GM12872 (cell line): ENCODE data around the gene ISG15.

Source experiments
- TF ChIP-seq, protein P1 (sequence below): IDR thresholded peaks from 3 replicates; pipeline ENCODE4 v1.5.1; 2011; ENCODE audit warnings: low read depth, mild to moderate bottlenecking, low read length, moderate library complexity; ENCODE audit not compliant: insufficient read depth

ISG15 gene

GRCh38 chr1:1040004-1040991 is 27.0 kb downstream of the ISG15 start:
- TF ChIP-seq, protein P1, sequence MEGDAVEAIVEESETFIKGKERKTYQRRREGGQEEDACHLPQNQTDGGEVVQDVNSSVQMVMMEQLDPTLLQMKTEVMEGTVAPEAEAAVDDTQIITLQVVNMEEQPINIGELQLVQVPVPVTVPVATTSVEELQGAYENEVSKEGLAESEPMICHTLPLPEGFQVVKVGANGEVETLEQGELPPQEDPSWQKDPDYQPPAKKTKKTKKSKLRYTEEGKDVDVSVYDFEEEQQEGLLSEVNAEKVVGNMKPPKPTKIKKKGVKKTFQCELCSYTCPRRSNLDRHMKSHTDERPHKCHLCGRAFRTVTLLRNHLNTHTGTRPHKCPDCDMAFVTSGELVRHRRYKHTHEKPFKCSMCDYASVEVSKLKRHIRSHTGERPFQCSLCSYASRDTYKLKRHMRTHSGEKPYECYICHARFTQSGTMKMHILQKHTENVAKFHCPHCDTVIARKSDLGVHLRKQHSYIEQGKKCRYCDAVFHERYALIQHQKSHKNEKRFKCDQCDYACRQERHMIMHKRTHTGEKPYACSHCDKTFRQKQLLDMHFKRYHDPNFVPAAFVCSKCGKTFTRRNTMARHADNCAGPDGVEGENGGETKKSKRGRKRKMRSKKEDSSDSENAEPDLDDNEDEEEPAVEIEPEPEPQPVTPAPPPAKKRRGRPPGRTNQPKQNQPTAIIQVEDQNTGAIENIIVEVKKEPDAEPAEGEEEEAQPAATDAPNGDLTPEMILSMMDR = no peak

- TF ChIP-seq, protein P1 = no peak
These were observed 27.8 kb downstream of the ISG15 start for GRCh38 chr1:1041092-1041523.

DNA sequence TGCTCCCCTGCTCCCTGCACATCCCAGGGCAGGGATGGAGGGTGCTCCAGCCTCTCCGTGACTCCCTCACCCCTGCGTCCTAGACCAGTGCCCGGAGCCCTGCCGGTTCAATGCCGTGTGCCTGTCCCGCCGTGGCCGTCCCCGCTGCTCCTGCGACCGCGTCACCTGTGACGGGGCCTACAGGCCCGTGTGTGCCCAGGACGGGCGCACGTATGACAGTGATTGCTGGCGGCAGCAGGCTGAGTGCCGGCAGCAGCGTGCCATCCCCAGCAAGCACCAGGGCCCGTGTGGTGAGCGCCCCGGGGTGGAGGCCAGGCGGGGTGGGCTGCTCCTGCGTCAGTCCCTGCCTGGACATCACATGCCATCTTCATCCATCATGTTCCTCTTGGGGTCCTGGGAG is 28.6 kb downstream of the ISG15 start:
- TF ChIP-seq, protein P1 = no peak

- TF ChIP-seq, protein P1 = no peak
These were observed 29.5 kb downstream of the ISG15 start for GRCh38 chr1:1042835-1043234.

- TF ChIP-seq, protein P1 = no peak
These were observed 30.1 kb downstream of the ISG15 start for GRCh38 chr1:1043411-1043810.

GRCh38 chr1:1043921-1044320 is 30.6 kb downstream of the ISG15 start:
- TF ChIP-seq, protein P1 = no peak

DNA sequence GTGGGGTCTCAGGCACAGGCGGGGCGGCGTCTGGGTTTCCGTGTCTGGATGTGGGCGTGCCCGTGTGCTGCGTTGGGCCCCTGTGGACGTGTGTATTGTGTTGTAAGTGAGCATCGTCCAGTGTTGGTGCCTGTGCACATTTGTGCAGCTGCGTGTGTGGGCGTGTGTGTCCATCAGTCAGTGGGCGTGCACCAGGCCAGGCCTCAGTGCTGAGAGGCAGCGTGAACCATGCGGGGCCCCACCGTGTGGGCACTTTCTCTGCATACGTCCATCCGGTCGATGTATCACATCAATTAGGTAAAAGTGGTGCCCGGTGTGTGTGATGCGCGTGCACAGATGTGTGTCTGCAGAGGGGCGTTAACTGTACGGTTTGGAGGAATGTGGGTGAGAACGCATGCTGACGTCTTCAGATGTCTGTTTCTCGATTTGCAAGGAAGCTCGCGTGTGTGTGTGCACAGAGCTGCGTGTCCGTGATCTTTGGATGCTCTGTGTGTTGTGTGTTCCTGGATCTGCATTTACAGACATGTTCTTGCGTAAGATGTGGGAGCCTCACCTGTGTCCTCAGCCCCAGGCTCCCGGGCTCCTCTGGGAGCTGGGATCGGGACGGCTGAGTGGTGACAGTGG is 31.3 kb downstream of the ISG15 start:
- TF ChIP-seq, protein P1 = no peak
